ENCODE measurements around the gene GALC.

- TF ChIP-seq CTCF (IDR thresholded peaks at IDR 0.05 in 2 of 3, conservative IDR thresholded peaks at IDR 0.05 in 1 of 3; ENCODE audit: insufficient read depth in 2 of 3, low read depth in 1 of 3, low read length in 3 of 3) (no peak), NCOA2 (IDR thresholded peaks at IDR 0.05; ENCODE audit: partially characterized antibody in 2 of 2) (no peak), SUPT5H (IDR thresholded peaks at IDR 0.05) (no peak), ZNF174 (CRISPR knock-in tag; IDR thresholded peaks at IDR 0.05) (no peak), CHD2 (IDR thresholded peaks at IDR 0.05; ENCODE audit: low read depth, low read length) (no peak), ZBTB17 (CRISPR knock-in tag; IDR thresholded peaks at IDR 0.05) (no peak), POLR2AphosphoS5 (IDR thresholded peaks at IDR 0.05; ENCODE audit: control insufficient read depth, insufficient read depth, low read depth, low read length) (no peak)
These were observed 33.9 kb upstream of the GALC start for GRCh38 chr14:88026890-88027289.
